ENCODE results near the gene ENPP3.
A peak's percentile ranks its signal among the peaks of the same experiment; 100 is the strongest.

Gene ENPP3

DNA sequence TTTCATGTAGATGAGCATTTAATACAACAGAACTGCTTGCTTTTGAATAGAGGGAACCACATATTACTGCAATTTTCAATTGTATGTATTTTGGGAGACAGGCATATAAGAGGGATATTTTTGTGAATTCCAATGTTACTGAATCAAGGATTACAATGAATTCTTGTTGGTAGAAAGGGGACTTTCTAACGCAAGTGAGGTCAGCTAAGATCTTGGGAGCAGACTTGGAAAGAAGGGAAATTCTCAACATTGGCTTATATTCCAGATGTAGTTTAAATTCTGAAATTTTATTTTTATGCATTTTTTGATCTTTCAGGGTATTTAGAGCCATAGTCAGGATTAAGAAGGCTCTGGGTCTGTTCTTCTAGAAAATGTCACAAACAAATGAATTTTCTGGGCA, 117.0 kb downstream of the ENPP3 start:
- TF ChIP-seq, protein P1, sequence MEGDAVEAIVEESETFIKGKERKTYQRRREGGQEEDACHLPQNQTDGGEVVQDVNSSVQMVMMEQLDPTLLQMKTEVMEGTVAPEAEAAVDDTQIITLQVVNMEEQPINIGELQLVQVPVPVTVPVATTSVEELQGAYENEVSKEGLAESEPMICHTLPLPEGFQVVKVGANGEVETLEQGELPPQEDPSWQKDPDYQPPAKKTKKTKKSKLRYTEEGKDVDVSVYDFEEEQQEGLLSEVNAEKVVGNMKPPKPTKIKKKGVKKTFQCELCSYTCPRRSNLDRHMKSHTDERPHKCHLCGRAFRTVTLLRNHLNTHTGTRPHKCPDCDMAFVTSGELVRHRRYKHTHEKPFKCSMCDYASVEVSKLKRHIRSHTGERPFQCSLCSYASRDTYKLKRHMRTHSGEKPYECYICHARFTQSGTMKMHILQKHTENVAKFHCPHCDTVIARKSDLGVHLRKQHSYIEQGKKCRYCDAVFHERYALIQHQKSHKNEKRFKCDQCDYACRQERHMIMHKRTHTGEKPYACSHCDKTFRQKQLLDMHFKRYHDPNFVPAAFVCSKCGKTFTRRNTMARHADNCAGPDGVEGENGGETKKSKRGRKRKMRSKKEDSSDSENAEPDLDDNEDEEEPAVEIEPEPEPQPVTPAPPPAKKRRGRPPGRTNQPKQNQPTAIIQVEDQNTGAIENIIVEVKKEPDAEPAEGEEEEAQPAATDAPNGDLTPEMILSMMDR (IDR thresholded peaks at IDR 0.05), result no peak
- Histone ChIP-seq H3K4me3 (ENCODE audit: low read depth, low read length) (no peak overlapping the region), H3K4me1 (no peaks in the 10 kb centered on the region), H2AFZ (no peak overlapping the region), H3K9ac (no peak overlapping the region), H3K9me3 (ENCODE audit: control insufficient read depth, low read length) (no peaks in the 10 kb centered on the region), H3K27ac (no peak overlapping the region), H3K27me3 (ENCODE audit: control insufficient read depth, insufficient read depth, low read length) (no peaks in the 10 kb centered on the region), H3K4me2 (ENCODE audit: low read length) (no peak overlapping the region), H3K36me3 (ENCODE audit: control insufficient read depth, insufficient read depth, low read length) (no peaks in the 10 kb centered on the region), H3K79me2 (no peaks in the 10 kb centered on the region)

GRCh38 chr6:131754715-131755567, 117.8 kb downstream of the ENPP3 start:
- H3K27me3 ChIP-seq (ENCODE audit: control insufficient read depth, insufficient read depth, low read length), result no peaks in the 10 kb centered on the region
- no peaks in the 10 kb centered on the region for H3K36me3 ChIP-seq (ENCODE audit: control insufficient read depth, insufficient read depth, low read length)
- no peaks in the 10 kb centered on the region for H3K4me1 ChIP-seq
- TF ChIP-seq, protein P1 (IDR thresholded peaks at IDR 0.05), result no peak
- H3K27ac ChIP-seq, result no peak overlapping the region
- H3K9me3 ChIP-seq (ENCODE audit: control insufficient read depth, low read length), result no peaks in the 10 kb centered on the region
- H3K4me2 ChIP-seq (ENCODE audit: low read length), result no peak overlapping the region
- H2AFZ ChIP-seq, result peak overlapping the region; percentile 2
- no peaks in the 10 kb centered on the region for H3K79me2 ChIP-seq
- no peak overlapping the region for H3K4me3 ChIP-seq (ENCODE audit: low read depth, low read length)
- H3K9ac ChIP-seq, result no peak overlapping the region

GRCh38 chr6:131755597-131755996, 118.5 kb downstream of the ENPP3 start:
- H3K27me3 ChIP-seq (ENCODE audit: control insufficient read depth, insufficient read depth, low read length), result no peaks in the 10 kb centered on the region
- no peak overlapping the region for H3K4me3 ChIP-seq (ENCODE audit: low read depth, low read length)
- H3K27ac ChIP-seq, result no peak overlapping the region
- no peak overlapping the region for H3K9ac ChIP-seq
- no peaks in the 10 kb centered on the region for H3K9me3 ChIP-seq (ENCODE audit: control insufficient read depth, low read length)
- H3K36me3 ChIP-seq (ENCODE audit: control insufficient read depth, insufficient read depth, low read length), result no peaks in the 10 kb centered on the region
- no peaks in the 10 kb centered on the region for H3K79me2 ChIP-seq
- no peak overlapping the region for H2AFZ ChIP-seq
- H3K4me2 ChIP-seq (ENCODE audit: low read length), result no peak overlapping the region
- TF ChIP-seq, protein P1 (IDR thresholded peaks at IDR 0.05), result no peak
- no peaks in the 10 kb centered on the region for H3K4me1 ChIP-seq

DNA sequence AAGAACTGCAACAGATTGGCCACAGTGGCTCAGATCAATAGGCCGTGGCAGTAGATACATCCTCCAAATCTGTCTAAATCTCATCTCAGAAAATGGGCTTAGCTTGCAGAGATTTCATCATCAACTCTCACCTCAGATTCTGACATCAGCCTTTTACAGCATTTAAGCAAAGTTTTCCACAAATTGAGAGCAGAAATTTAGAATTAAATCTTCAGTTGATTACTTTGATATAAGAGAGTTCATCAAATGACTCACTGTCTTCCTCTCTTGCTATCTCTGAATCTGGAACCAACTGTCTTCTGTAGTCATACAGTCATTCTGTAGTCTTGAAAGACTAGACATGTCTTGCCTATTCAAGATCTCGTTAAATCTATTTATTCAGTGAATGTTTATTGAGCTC, 118.9 kb downstream of the ENPP3 start:
- TF ChIP-seq, protein P1 (IDR thresholded peaks at IDR 0.05), result no peak
- no peak overlapping the region for H3K4me3 ChIP-seq (ENCODE audit: low read depth, low read length)

DNA sequence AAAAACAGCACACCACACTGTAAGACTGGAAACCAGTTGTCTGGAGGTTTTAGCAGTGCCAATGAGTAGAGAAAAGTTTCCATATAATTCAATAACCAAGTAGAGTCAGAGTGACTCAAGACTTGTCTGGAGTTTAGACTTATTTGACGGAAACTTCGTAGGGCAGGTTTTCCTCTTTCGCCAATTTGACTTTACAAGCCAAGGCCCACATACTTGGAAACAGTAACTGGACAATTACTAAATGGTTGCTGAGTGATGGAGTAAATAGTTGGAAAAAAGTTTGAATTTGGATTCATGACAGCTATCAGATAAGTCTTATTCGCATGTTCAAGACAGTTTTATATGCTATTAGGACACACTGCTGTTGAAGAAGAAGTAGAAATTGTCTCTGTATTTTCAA, 121.8 kb downstream of the ENPP3 start:
- Histone ChIP-seq H3K9ac (no peak overlapping the region), H3K36me3 (ENCODE audit: control insufficient read depth, insufficient read depth, low read length) (no peaks in the 10 kb centered on the region), H3K4me1 (no peaks in the 10 kb centered on the region), H3K27ac (no peak overlapping the region), H3K27me3 (ENCODE audit: control insufficient read depth, insufficient read depth, low read length) (no peaks in the 10 kb centered on the region), H3K79me2 (no peaks in the 10 kb centered on the region), H2AFZ (no peak overlapping the region), H3K4me3 (ENCODE audit: low read depth, low read length) (no peak overlapping the region), H3K9me3 (ENCODE audit: control insufficient read depth, low read length) (no peaks in the 10 kb centered on the region), H3K4me2 (ENCODE audit: low read length) (no peak overlapping the region)
- TF ChIP-seq, protein P1 (IDR thresholded peaks at IDR 0.05), result no peak

More for the DNA sequence above, 118.9 kb downstream of the ENPP3 start:
- no peak overlapping the region for H2AFZ ChIP-seq
- no peaks in the 10 kb centered on the region for H3K27me3 ChIP-seq (ENCODE audit: control insufficient read depth, insufficient read depth, low read length)
- no peak overlapping the region for H3K27ac ChIP-seq
- H3K36me3 ChIP-seq (ENCODE audit: control insufficient read depth, insufficient read depth, low read length), result no peaks in the 10 kb centered on the region
- H3K4me1 ChIP-seq, result no peaks in the 10 kb centered on the region
- H3K9ac ChIP-seq, result no peak overlapping the region
- H3K4me2 ChIP-seq (ENCODE audit: low read length), result no peak overlapping the region
- no peaks in the 10 kb centered on the region for H3K79me2 ChIP-seq
- no peaks in the 10 kb centered on the region for H3K9me3 ChIP-seq (ENCODE audit: control insufficient read depth, low read length)

Data from parathyroid adenoma (tissue), 2 donors.